H1 (cell line): Measurements from ENCODE around the gene RTF2. TPM values are rescaled to one million over a fixed set of nuclear protein-coding genes. Genes with fewer than 3 reads are reported as not detected.

ENCODE experiments used
- CTCF ChIA-PET: fragments of 300-600 bp; sonication (Branson Sonifier 250); formaldehyde crosslinking; loops from one replicate; lab custom pipeline; 2021; ENCODE audit not compliant: partially characterized antibody; lab: Charles Lee
- POLR2A ChIA-PET: fragments of 300-600 bp; sonication (Branson Sonifier 250); formaldehyde crosslinking; loops from one replicate; lab custom pipeline; 2021; ENCODE audit warnings: inconsistent platforms; ENCODE audit not compliant: partially characterized antibody; lab: Charles Lee
- DNase-seq, 2 experiments: peaks; one replicate each; pipeline versions ENCODE4 v3.0.0 to v3.0.0-alpha.2; 2010 to 2022; ENCODE audit warnings: low spot score in 2 of 2, low read depth in 1 of 2, mixed read lengths in 1 of 2
- FAIRE-seq: peaks from 2 replicates; lab custom pipeline; 2011; peaks lifted over from hg19 to GRCh38; lab: Jason Lieb, UNC
- H2AFZ ChIP-seq: 2 replicates; pipeline ENCODE4 v1.8.1; 2012; ENCODE audit warnings: low read length, inconsistent platforms
- H2AK5ac ChIP-seq: 2 replicates; pipeline ENCODE4 v1.6.1; 2013; ENCODE audit warnings: low read depth, low read length
- H2BK120ac ChIP-seq: replicated peaks from 2 replicates; pipeline ENCODE3; 2013; ENCODE audit warnings: low read depth, low read length, inconsistent platforms
- H2BK12ac ChIP-seq: 2 replicates; pipeline ENCODE4 v1.6.1; 2013; ENCODE audit warnings: low read depth, low read length
- H2BK15ac ChIP-seq: 2 replicates; pipeline ENCODE4 v1.6.1; 2013; ENCODE audit warnings: low read length
- H2BK20ac ChIP-seq: 2 replicates; pipeline ENCODE4 v1.6.1; 2013; ENCODE audit warnings: low read length
- H2BK5ac ChIP-seq: 2 replicates; pipeline ENCODE4 v1.6.1; 2013; ENCODE audit warnings: low read depth, low read length
- H3K14ac ChIP-seq: 2 replicates; pipeline ENCODE4 v1.6.1; 2013; ENCODE audit warnings: inconsistent platforms; ENCODE audit not compliant: insufficient read length
- H3K18ac ChIP-seq: 2 replicates; pipeline ENCODE4 v1.6.1; 2013; ENCODE audit warnings: low read length; ENCODE audit errors: extremely low read depth
- H3K23ac ChIP-seq: 2 replicates; pipeline ENCODE4 v1.6.1; 2013; ENCODE audit warnings: inconsistent platforms; ENCODE audit not compliant: insufficient read length
- H3K23me2 ChIP-seq: 2 replicates; pipeline ENCODE4 v1.6.1; 2013; ENCODE audit warnings: low read depth, low read length
- H3K27ac ChIP-seq: 2 replicates; pipeline ENCODE4 v1.6.1; 2011; ENCODE audit warnings: low read depth, low read length, inconsistent platforms
- H3K27me3 ChIP-seq, 4 experiments: replicated peaks in 1 of 4; 1 replicate in 1 of 4; 2 replicates in 3 of 4; pipeline versions ENCODE4 v1.6.1 to v1.8.1; 2011 to 2013; ENCODE audit warnings: low read length in 3 of 4, mild to moderate bottlenecking in 3 of 4, inconsistent platforms in 2 of 4, mixed read lengths in 2 of 4, moderate library complexity in 1 of 4; ENCODE audit not compliant: control insufficient read depth in 3 of 4, insufficient read depth in 3 of 4; ENCODE audit errors: extremely low read depth in 1 of 4
- H3K36me3 ChIP-seq, 4 experiments: 2 replicates each; pipeline versions ENCODE4 v1.6.1 to v1.8.1; 2011 to 2013; ENCODE audit warnings: mild to moderate bottlenecking in 4 of 4, low read length in 3 of 4, moderate library complexity in 2 of 4, control low read depth in 1 of 4, inconsistent platforms in 1 of 4; ENCODE audit not compliant: insufficient read depth in 4 of 4, control insufficient read depth in 2 of 4
- H3K4ac ChIP-seq: replicated peaks from 2 replicates; pipeline ENCODE3; 2013; ENCODE audit warnings: low read length, low read depth, mixed read lengths, inconsistent platforms; ENCODE audit not compliant: insufficient read length
- H3K4me1 ChIP-seq, 4 experiments: replicated peaks in 1 of 4; 1 replicate in 1 of 4; 2 replicates in 3 of 4; pipeline versions ENCODE4 v1.6.1 to v1.8.1; 2011 to 2013; ENCODE audit warnings: low read length in 3 of 4, inconsistent platforms in 2 of 4, mixed read lengths in 1 of 4; ENCODE audit not compliant: insufficient read depth in 4 of 4, control insufficient read depth in 3 of 4
- H3K4me2 ChIP-seq, 2 experiments: 2 replicates each; pipeline versions ENCODE4 v1.6.1 to v1.8.1; 2011 to 2013; ENCODE audit warnings: low read depth in 2 of 2, low read length in 2 of 2, control low read depth in 1 of 2, inconsistent platforms in 1 of 2, mild to moderate bottlenecking in 1 of 2; ENCODE audit not compliant: insufficient read depth in 1 of 2
- H3K4me3 ChIP-seq, 4 experiments: fragments of 200-600, 300-600 bp in 1 of 4; sonication (generic), shearing (Covaris generic), sonication (Bioruptor Twin) in 1 of 4; 2 replicates each; pipeline versions ENCODE4 v1.5.1 to v1.8.1; 2011 to 2016; ENCODE audit warnings: low read length in 4 of 4, low read depth in 3 of 4, control low read depth in 2 of 4, inconsistent platforms in 2 of 4, mild to moderate bottlenecking in 2 of 4, mixed read lengths in 1 of 4, moderate library complexity in 1 of 4; ENCODE audit not compliant: insufficient read depth in 2 of 4; ENCODE audit errors: extremely low read depth in 1 of 4
- H3K56ac ChIP-seq: replicated peaks from 2 replicates; pipeline ENCODE3; 2013; ENCODE audit warnings: low read depth, mild to moderate bottlenecking, mixed read lengths, low read length, inconsistent platforms; ENCODE audit not compliant: insufficient read length
- H3K79me1 ChIP-seq: 2 replicates; pipeline ENCODE4 v1.6.1; 2013; ENCODE audit warnings: low read depth, low read length, control low read depth
- H3K79me2 ChIP-seq, 2 experiments: 2 replicates each; pipeline versions ENCODE4 v1.6.1 to v1.8.1; 2012 to 2013; ENCODE audit warnings: low read length in 2 of 2, mild to moderate bottlenecking in 2 of 2, inconsistent platforms in 1 of 2; ENCODE audit not compliant: insufficient read depth in 2 of 2, control insufficient read depth in 1 of 2
- H3K9ac ChIP-seq, 4 experiments: replicated peaks in 1 of 4; 1 replicate in 1 of 4; 2 replicates in 3 of 4; pipeline versions ENCODE4 v1.6.1 to v1.8.1; 2011 to 2013; ENCODE audit warnings: low read depth in 3 of 4, low read length in 3 of 4, control low read depth in 2 of 4, mild to moderate bottlenecking in 2 of 4, moderate library complexity in 2 of 4, inconsistent platforms in 1 of 4; ENCODE audit errors: extremely low read depth in 1 of 4
- H3K9me3 ChIP-seq, 2 experiments: 2 replicates each; pipeline versions ENCODE4 v1.6.1 to v1.8.1; 2012 to 2013; ENCODE audit warnings: mild to moderate bottlenecking in 2 of 2, moderate library complexity in 2 of 2, control low read depth in 1 of 2, inconsistent platforms in 1 of 2, low read depth in 1 of 2, low read length in 1 of 2, mixed read lengths in 1 of 2; ENCODE audit not compliant: insufficient read depth in 2 of 2
- H4K20me1 ChIP-seq, 2 experiments: replicated peaks in 1 of 2; 2 replicates each; pipeline versions ENCODE3 to v1.8.1; 2011 to 2013; ENCODE audit warnings: inconsistent platforms in 2 of 2, low read length in 2 of 2, mild to moderate bottlenecking in 1 of 2; ENCODE audit not compliant: insufficient read depth in 2 of 2, control insufficient read depth in 1 of 2
- H4K5ac ChIP-seq: 2 replicates; pipeline ENCODE4 v1.6.1; 2013; ENCODE audit warnings: low read length, low read depth, mixed read lengths, inconsistent platforms; ENCODE audit not compliant: insufficient read length
- H4K8ac ChIP-seq: 2 replicates; pipeline ENCODE4 v1.8.0; 2013; ENCODE audit warnings: mild to moderate bottlenecking, moderate library complexity, low read length, inconsistent platforms; ENCODE audit not compliant: insufficient read depth; ENCODE audit errors: extremely low read depth
- H4K91ac ChIP-seq: replicated peaks from 2 replicates; pipeline ENCODE3; 2013; ENCODE audit warnings: low read length, mixed read lengths, inconsistent platforms; ENCODE audit not compliant: insufficient read length
- BACH1 ChIP-seq: IDR thresholded peaks from 2 replicates; pipeline ENCODE4 v1.6.1; 2012; ENCODE audit warnings: low read length, improper control_type of control experiment
- JUND ChIP-seq: IDR thresholded peaks from 2 replicates; pipeline ENCODE4 v1.6.1; 2011; ENCODE audit warnings: mild to moderate bottlenecking, improper control_type of control experiment, low read length
- KDM5A ChIP-seq: fragments of 200-600 bp; IDR thresholded peaks from 2 replicates; pipeline ENCODE4 v1.7.1; 2012; ENCODE audit warnings: mild to moderate bottlenecking, low read length, inconsistent platforms, mixed read lengths
- PHF8 ChIP-seq: fragments of 200-600 bp; sonication (generic); conservative IDR thresholded peaks from 2 replicates; pipeline ENCODE4 v1.7.1; 2012; ENCODE audit warnings: low read depth, mild to moderate bottlenecking, inconsistent platforms, low read length, moderate library complexity
- RFX5 ChIP-seq: IDR thresholded peaks from 2 replicates; pipeline ENCODE4 v1.6.1; 2011; ENCODE audit warnings: low read depth, low read length, improper control_type of control experiment, borderline replicate concordance
- SIN3A ChIP-seq, 2 experiments: IDR thresholded peaks in 1 of 2; conservative IDR thresholded peaks in 1 of 2; 2 replicates each; pipeline ENCODE4 v1.6.1; 2011 to 2012; ENCODE audit warnings: low read length in 2 of 2, improper control_type of control experiment in 1 of 2, low read depth in 1 of 2, mild to moderate bottlenecking in 1 of 2
- SRF ChIP-seq: IDR thresholded peaks from 2 replicates; pipeline ENCODE4 v1.6.1; 2011; ENCODE audit warnings: mild to moderate bottlenecking, low read depth, low read length, moderate library complexity
- SUZ12 ChIP-seq: fragments of 200-600 bp; sonication (generic); IDR thresholded peaks from 2 replicates; pipeline ENCODE4 v1.6.1; 2012; ENCODE audit warnings: mild to moderate bottlenecking, inconsistent platforms, low read length, moderate library complexity, mixed read lengths
- TAF7 ChIP-seq: optimal IDR thresholded peaks from 2 replicates; pipeline ENCODE3; 2011; ENCODE audit warnings: low read depth, mild to moderate bottlenecking, inconsistent platforms, low read length, moderate library complexity, borderline replicate concordance
- TCF12 ChIP-seq: IDR thresholded peaks from 2 replicates; pipeline ENCODE4 v1.6.1; 2011; ENCODE audit warnings: low read depth, mild to moderate bottlenecking, low read length
- TEAD4 ChIP-seq: IDR thresholded peaks from 2 replicates; pipeline ENCODE4 v1.6.1; 2012; ENCODE audit warnings: low read depth, low read length, inconsistent platforms, mixed read lengths
- ZNF274 ChIP-seq: IDR thresholded peaks from 2 replicates; pipeline ENCODE4 v1.7.0; 2012; ENCODE audit warnings: low read length, borderline replicate concordance; ENCODE audit errors: extremely low read depth
- WGBS, 2 experiments: shearing (Covaris generic) in 1 of 2; methylation state at CpG; one replicate each; pipeline versions ENCODE4 v1.1.6 to v1.1.7; 2013 to 2015; ENCODE audit warnings: low lambda C conversion rate in 2 of 2, mixed read lengths in 2 of 2, inconsistent platforms in 1 of 2, low coverage in 1 of 2, missing lambda C conversion rate in 1 of 2; ENCODE audit not compliant: insufficient replicate concordance in 2 of 2, insufficient coverage in 1 of 2, insufficient read length in 1 of 2; ENCODE audit errors: extremely low coverage in 1 of 2, missing lambda C conversion rate in 1 of 2; 5-methylcytosine and 5-hydroxymethylcytosine counted together
- polyA plus RNA-seq, 7 experiments: library from polyadenylated mRNA; depleted of rRNA in 3 of 7; stranded (reverse) in 5 of 7; unstranded in 2 of 7; fragments of >200 nt in 5 of 7; fragments of 200-250 nt in 2 of 7; gene quantifications; 1 replicate in 5 of 7; 2 replicates in 1 of 7; 4 replicates in 1 of 7; pipeline versions ENCODE4 v1.2.1 to v1.2.3, GENCODE V29; 2011 to 2013; ENCODE audit warnings: missing spikeins in 2 of 7, mixed read lengths in 2 of 7
- total RNA-seq: library from RNA; stranded (reverse); fragmentation: NEBNext Ultra II Directional; extraction: Animal tissue kit (Norgen Biotek cat#: 25700); gene quantifications from 2 replicates; pipeline ENCODE4 v1.2.1, GENCODE V29; 2021
- TF ChIP-seq, protein P1 (sequence below): IDR thresholded peaks from 2 replicates; pipeline ENCODE4 v1.6.1; 2011; ENCODE audit warnings: low read depth, mild to moderate bottlenecking, low read length; ENCODE audit not compliant: insufficient read depth

RTF2 gene
- total and polyA plus RNA-seq, 2 of the 8 experiments (the other 6 are each of a cell fraction or from before 2014, with no cell fraction given), result 33.9 to 51.2 TPM

DNA sequence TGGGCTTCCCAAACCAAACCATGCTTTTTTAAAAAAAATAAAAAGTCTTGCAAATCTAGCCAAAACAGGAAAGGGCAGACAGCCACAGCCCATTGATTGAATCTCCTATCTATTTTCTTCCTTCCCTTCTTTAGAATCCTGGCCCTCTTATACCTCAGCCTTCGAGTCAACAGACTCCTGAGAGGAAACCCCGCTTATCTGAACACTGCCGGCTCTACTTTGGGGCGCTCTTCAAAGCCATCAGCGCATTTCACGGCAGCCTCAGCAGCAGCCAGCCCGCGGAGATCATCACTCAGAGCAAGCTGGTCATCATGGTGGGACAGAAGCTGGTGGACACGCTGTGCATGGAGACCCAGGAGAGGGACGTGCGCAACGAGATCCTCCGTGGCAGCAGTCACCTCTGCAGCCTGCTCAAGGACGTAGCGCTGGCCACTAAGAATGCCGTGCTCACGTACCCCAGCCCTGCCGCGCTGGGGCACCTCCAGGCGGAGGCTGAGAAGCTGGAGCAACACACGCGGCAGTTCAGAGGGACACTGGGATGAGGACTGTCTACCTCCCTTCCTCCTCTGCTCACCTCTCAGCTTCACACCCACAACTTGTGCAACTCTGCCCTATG lies 10.1 kb upstream of the RTF2 start:
- no peaks in the 10 kb centered on the region for H3K79me2 ChIP-seq
- no peak overlapping the region for H3K23ac ChIP-seq
- H3K79me1 ChIP-seq, result no peaks in the 10 kb centered on the region
- H2BK5ac ChIP-seq, result no peak overlapping the region
- FAIRE-seq (no peak), DNase-seq (no peak)
- no peak overlapping the region for H3K4me2 ChIP-seq
- H3K23me2 ChIP-seq, result no peaks in the 10 kb centered on the region
- no peak overlapping the region for H3K14ac ChIP-seq
- ChIA-PET CTCF (interaction anchor here (0.6 to 1.2 kb wide), 2 partner anchors 18 to 43 kb away, joined by 3 read pairs; no protein-coding TSS in a partner anchor), POLR2A (no interaction called here)
- H4K20me1 ChIP-seq, result peaks cover 0 to 1% of the 10 kb centered on the region in 2 experiments
- H3K9me3 ChIP-seq, result no peaks in the 10 kb centered on the region
- peak overlapping the region; percentile 85 for H2AFZ ChIP-seq
- H3K27me3 ChIP-seq, result no peaks in the 10 kb centered on the region; a peak in 1 of 7 replicates
- H3K36me3 ChIP-seq, result no peaks in the 10 kb centered on the region
- H4K91ac ChIP-seq, result no peak overlapping the region
- no peak overlapping the region for H3K27ac ChIP-seq
- H3K4me1 ChIP-seq, result no peaks in the 10 kb centered on the region
- no peak overlapping the region for H4K5ac ChIP-seq
- no peak overlapping the region for H2BK15ac ChIP-seq
- no peak overlapping the region for H3K18ac ChIP-seq
- no peak overlapping the region for H2BK120ac ChIP-seq
- H4K8ac ChIP-seq, result peak overlapping the region; percentile 51
- no peak overlapping the region for H3K56ac ChIP-seq
- no peak overlapping the region for H2BK12ac ChIP-seq
- H3K9ac ChIP-seq, result no peak overlapping the region
- WGBS, 2 experiments, result 82% methylated on average over 22 of the region's 22 CpGs; no CpG with 5 or more reads in 1 of the 2 experiments
- no peak overlapping the region for H2AK5ac ChIP-seq
- H2BK20ac ChIP-seq, result no peak overlapping the region
- no peak overlapping the region for H3K4me3 ChIP-seq
- no peak overlapping the region for H3K4ac ChIP-seq
- TF ChIP-seq SUZ12, result no peak
- no peak for TF ChIP-seq RFX5
- TF ChIP-seq BACH1, result no peak
- TF ChIP-seq SRF, result no peak
- TF ChIP-seq KDM5A, result no peak
- no peak for TF ChIP-seq SIN3A (conservative IDR thresholded peaks at IDR 0.05 in 1 of 2, IDR thresholded peaks at IDR 0.05 in 1 of 2; ENCODE audit: low read depth in 1 of 2, low read length in 2 of 2)
- TF ChIP-seq, protein P1, sequence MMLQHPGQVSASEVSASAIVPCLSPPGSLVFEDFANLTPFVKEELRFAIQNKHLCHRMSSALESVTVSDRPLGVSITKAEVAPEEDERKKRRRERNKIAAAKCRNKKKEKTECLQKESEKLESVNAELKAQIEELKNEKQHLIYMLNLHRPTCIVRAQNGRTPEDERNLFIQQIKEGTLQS, result no peak
- TF ChIP-seq TCF12, result no peak
- TF ChIP-seq JUND, result no peak
- no peak for TF ChIP-seq TEAD4
- no peak for TF ChIP-seq PHF8
- TF ChIP-seq ZNF274, result no peak
- TF ChIP-seq TAF7, result no peak
